Muscle of back (tissue), 11 donors: ENCODE measurements around the gene KSR1. TPM values are rescaled to one million over a fixed set of nuclear protein-coding genes. Genes with fewer than 3 reads are reported as not detected.

Source experiments
- DNase-seq, 3 donors: peaks; one replicate each; pipeline versions ENCODE4 v3.0.0 to v3.0.0-alpha.2; 2013
- polyA plus RNA-seq, 10 donors: library from polyadenylated mRNA; unstranded; fragments of 120-200 nt; gene quantifications; one replicate each; pipeline ENCODE4 v1.2.1, GENCODE V29; 2013; ENCODE audit not compliant: insufficient read length in 10 of 10

The KSR1 gene
- polyA plus RNA-seq, 10 donors, result 56.1 to 93.2 (median 75.6) TPM

GRCh38 chr17:27513849-27514248 is 57.6 kb downstream of the KSR1 start:
- DNase-seq, result no peak

DNA sequence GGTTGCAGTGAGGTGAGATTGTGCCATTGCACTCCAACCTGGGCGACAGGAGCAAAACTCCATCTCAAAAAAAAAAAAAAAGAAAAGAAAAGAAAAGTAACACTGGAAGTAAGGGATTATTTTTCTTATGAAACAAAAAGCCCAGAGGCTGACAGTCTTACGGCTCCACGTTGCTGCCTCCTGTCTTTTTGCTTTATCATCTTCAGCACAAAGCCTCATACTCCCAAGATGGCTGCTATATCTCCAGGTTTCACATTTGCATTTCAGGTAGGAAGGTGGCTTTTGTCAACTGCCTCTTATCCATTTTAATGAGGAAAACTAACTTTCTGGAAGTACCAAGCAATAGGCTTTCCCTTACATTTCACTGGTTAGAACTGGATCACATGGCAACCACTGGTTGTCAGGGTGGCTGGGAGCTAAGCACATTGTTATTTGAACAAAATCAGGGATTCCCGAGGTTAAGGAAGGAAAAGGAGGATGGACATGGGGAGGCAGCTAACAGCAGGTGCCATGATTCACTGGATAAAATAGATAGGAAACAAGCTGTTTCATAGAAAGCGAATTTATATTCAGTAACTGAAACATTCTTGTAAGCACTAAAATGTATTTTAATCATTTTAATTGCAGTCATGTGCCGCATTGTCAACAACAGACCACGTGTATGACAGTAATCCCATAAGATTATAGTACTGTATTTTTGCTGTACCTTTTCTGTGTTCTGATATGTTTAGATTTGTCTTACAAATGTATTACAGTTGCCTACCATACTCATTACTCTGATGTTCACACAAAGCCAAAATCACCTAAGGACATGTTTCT is 58.6 kb downstream of the KSR1 start:
- DNase-seq, result no peak

GRCh38 chr17:27518048-27518447 is 61.8 kb downstream of the KSR1 start:
- DNase-seq, result no peak

DNA sequence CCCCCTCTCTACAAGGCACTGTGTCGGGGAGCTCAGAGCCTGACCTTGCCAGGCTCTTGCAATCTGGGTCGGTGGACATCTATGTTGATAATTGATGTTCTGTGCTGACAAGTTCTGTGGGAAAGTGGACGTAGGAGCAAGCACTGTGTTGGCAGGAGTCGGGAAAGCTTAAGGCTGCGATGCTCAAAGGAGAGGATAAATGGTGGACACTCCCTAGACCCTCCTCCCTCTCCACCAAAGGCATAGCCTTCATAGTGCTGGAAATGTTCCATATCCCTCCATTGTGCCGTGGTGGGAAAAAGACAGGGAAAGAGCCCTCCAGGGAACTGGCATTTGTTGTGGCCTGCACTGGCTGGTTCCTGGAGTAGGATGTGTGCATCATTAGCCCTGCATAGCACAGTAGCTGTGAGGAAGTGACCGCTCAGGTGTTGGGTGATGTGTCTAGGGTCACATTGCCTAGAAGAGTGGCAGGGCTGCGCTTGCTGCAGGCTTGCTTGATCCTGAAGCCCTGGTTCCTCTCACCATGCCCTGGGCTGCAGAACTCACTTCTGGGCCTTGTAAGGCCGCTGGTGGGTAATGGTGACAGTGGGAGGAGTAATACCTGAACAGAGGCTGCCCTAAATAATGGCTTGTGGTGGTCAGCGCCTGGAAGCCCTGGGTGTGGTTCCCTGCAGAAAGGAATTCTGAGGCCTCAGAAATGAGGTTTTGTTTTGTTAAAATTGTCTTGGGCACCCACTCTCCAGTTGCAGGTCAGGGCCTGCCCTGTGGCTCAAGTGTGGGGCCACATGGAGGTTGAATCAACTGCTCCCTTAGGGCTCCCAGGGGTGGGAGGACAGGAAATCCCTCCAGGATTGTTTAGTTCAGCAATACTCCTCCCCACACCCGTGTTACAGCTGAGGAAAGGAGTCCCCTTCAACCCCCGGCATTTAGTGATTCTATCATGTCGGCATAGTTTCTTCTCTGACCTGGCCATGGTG is 62.6 kb downstream of the KSR1 start:
- no peak for DNase-seq

DNA sequence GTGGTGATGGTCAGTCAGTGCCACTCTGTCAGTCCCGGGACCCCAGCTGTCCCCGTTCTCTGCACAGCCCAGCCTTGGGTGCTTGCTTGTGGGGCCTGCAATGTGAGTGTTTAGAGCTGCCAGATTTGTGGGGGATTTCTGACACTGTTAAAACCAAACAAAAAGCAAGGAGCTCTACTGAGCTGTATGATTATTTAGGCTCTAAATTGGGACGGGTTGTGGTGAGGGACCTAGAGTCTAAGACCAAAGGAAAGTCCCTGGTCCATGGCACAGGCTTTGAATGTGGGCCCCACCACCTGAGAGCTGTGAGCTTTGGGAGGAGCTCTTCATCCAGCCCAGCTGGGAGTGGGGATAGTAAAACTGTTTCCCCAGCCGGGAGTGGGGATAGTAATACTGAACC is 63.3 kb downstream of the KSR1 start:
- no peak for DNase-seq

DNA sequence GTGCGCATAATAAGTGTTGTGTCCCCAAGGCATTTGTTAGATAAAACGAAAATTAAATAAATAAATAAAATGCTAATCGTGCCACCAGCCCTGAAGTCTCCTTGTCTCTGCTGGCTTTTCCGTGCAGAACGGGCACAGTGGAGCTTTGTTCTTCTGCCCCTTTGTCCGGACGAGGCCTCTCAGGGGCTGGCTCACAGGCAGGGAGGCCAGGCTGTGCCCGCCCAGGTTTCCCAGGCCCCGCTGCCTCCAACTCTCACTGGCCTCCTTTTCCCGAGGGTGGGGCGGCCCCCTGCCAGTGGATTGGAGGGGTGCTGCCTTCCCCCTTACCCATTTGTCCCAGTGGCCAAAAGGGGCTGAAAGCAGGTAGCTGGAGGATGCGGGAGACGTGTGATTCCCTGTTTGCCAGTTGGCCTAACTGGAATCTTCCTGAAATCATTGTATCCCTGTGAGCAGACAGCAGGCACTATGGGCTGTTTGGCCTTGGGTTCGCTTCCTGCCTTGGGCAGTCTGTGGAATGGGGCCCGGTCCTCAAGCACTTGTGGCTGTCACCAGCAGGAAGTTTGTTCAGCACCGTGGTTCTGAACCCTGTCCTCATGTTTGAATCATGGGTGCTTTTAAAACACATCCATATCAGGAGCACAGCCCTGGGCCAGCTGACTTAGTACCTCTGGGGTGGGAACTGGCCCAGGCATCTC is 64.4 kb downstream of the KSR1 start:
- DNase-seq, result no peak

GRCh38 chr17:27521281-27522027 is 65.2 kb downstream of the KSR1 start:
- no peak for DNase-seq

GRCh38 chr17:27522028-27522635 is 65.9 kb downstream of the KSR1 start:
- DNase-seq, result no peak

DNA sequence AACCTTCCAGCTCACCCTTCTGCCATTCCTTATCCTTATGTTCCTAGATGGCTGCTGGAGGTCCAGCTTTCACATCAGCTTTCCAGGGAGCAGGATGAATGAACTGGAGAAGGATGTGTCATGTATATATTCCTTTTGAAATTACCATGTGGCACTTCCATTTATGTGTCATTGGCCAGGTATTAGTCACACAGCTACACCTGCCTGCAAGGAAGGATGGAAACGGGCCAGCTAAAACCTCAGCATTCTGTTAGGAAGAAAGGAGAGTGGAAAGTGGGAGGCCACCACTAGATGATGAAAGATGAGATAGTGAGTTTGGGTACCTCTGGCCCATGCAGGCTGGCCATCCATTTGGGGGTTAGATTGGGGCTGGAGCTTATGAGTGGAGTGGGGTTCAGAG is 67.5 kb downstream of the KSR1 start:
- no peak for DNase-seq

- DNase-seq, result no peak
Observed at GRCh38 chr17:27524594-27524993, 68.3 kb downstream of the KSR1 start.

- DNase-seq, result no peak
Observed at GRCh38 chr17:27525316-27525715, 69.1 kb downstream of the KSR1 start.

GRCh38 chr17:27525836-27526603 is 69.8 kb downstream of the KSR1 start:
- no peak for DNase-seq

DNA sequence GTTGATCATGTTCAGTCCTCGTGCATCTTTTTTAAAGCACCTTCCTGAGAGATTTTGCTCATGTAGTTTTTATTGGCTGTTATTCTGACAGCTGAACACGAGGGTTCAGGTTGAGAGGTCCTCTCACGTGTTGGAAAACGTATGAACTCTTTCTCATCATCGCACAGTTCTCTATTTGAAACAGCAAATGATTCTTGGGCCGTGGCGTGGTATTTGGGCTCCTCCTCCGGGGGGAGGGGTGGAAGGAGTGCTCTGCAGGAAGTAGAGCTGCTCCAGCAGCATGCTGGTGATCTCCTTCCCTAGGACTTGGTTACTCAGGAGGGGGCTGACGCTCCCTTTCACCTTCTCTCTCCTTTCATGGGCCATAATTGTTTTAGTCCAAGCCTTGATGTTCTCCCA is 70.4 kb downstream of the KSR1 start:
- peak in 1 of 3 donors; percentile 67 for DNase-seq

GRCh38 chr17:27529230-27529796 is 73.1 kb downstream of the KSR1 start:
- DNase-seq, result no peak

DNA sequence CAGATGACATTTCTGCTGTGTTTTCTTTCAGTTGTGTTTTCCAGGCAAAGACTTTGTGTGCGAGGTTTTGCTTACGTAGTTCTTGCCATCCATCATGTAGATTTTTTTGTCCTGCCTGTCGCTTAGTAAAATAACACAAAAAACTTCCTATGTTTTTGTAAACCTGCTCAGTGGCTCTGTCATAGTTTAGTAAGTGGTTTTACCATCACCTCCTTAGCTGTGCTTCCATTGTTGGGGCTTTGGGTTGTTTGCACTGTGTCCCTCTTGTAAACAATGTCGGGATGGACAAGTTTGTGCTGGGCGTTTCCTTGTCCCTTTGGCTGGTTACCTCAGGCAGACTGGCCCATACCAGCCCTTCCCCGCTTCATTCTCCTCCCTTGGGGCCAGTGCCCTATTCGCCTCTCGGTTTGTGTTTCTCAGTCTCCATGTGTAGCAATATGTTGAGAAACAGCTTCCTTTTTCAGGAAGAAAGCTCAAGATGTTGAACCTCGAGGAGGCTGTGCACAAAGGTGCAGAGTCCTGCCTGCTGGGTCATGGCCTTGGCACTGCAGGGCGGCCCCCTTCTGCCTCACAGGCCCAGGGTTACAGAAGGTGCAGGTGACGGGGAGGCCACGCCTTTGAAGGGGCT is 74.6 kb downstream of the KSR1 start:
- no peak for DNase-seq

DNA sequence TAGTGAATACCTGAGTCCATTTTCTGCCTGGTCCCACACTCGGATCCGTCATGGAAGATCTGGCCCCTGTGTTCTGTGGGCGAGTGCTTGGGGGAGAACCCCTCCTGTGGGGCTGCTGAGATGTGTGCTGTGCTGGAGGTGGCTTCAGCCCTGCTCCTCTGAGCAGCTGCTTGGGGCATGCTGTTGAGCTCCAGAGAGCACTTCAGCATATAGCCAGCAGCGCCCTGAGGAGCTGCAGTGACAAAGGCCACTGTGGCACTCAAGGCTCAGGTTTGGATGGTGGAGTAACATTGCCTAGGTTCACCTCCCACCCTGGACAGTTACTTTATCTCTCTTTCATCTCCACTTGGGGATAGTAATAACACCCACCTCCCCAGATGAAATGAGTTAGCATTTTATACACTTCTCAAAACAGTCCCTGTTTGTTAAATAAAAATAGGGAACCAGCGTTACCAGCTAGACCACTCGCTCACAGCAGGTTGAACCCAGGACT is 75.3 kb downstream of the KSR1 start:
- DNase-seq, result no peak

GRCh38 chr17:27532269-27533263 is 76.3 kb downstream of the KSR1 start:
- DNase-seq, result no peak
